Measurements from ENCODE around the gene DEF6.

DEF6 gene

DNA sequence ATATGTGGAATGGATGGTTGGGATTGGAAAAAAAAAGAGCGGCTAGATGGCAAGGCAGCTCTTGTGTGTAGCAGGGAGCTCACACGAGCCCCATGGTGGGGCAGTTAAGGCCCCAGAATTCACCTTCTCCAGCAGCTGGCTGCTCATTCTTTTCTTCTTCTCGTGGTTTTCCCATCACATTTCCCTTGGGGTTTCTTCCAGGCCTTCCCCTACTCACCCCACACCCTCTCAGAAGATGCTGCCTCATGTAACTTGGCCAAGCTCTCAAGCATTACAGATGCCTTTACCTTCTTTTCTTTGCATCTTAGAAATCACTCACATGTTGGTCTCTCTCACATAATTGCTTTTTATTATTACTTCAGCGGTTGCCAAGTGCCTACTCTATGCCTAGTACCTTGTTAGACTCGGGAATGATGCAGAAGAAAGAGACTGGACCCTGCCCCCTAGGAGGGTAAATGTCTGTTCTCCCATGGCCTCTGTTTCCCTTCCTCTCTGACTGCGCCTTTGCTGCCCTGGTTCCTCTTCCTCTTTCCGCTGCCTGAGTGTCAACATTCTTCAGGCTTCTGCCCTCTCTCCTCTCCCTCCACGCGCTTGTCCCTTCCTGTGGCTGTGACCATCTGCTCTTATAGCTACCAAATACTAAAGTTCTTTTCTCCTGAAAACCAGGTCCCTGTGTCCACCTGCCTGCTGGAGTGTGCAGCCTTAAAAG is 73.3 kb downstream of the DEF6 start:
- TF ChIP-seq, protein P1, sequence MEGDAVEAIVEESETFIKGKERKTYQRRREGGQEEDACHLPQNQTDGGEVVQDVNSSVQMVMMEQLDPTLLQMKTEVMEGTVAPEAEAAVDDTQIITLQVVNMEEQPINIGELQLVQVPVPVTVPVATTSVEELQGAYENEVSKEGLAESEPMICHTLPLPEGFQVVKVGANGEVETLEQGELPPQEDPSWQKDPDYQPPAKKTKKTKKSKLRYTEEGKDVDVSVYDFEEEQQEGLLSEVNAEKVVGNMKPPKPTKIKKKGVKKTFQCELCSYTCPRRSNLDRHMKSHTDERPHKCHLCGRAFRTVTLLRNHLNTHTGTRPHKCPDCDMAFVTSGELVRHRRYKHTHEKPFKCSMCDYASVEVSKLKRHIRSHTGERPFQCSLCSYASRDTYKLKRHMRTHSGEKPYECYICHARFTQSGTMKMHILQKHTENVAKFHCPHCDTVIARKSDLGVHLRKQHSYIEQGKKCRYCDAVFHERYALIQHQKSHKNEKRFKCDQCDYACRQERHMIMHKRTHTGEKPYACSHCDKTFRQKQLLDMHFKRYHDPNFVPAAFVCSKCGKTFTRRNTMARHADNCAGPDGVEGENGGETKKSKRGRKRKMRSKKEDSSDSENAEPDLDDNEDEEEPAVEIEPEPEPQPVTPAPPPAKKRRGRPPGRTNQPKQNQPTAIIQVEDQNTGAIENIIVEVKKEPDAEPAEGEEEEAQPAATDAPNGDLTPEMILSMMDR (IDR thresholded peaks at IDR 0.05) = no peak
